Measurements from ENCODE around the gene PRR36.

DNA sequence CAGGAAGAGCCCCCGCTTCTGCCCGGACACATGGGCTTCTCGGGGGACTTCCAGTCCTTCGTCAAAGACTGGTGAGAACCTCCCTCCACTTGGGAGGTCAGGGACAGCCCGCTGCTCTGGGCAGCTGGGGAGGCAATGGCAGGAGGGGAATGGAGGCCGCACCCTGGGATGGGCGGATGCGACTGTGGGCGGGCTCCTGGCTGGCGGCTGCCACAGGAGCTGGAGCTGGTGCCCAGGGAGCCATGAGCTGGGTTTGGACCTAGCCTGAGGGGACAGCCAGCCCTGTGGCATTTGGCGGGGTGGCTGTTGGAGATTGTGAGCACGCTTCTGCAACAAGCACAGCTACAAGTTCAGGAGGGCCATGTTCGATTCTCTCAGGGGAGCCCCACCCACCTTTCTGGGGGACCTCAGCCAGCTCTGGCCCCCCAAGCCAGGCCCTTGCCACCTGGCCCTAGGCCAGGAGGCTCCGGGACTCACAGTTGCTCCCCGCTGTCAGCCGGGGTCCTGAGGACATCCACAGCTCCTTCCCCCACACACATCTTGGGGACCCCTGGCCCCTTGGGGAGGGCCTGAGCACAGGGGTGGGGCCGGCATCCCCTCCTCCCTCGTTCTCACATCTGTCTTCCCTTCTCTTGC, 37.4 kb upstream of the PRR36 start:
- TF ChIP-seq, protein P1, sequence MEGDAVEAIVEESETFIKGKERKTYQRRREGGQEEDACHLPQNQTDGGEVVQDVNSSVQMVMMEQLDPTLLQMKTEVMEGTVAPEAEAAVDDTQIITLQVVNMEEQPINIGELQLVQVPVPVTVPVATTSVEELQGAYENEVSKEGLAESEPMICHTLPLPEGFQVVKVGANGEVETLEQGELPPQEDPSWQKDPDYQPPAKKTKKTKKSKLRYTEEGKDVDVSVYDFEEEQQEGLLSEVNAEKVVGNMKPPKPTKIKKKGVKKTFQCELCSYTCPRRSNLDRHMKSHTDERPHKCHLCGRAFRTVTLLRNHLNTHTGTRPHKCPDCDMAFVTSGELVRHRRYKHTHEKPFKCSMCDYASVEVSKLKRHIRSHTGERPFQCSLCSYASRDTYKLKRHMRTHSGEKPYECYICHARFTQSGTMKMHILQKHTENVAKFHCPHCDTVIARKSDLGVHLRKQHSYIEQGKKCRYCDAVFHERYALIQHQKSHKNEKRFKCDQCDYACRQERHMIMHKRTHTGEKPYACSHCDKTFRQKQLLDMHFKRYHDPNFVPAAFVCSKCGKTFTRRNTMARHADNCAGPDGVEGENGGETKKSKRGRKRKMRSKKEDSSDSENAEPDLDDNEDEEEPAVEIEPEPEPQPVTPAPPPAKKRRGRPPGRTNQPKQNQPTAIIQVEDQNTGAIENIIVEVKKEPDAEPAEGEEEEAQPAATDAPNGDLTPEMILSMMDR (IDR thresholded peaks at IDR 0.05), result no peak
- no peak for TF ChIP-seq EZH2 (IDR thresholded peaks at IDR 0.05; ENCODE audit: borderline replicate concordance, insufficient read depth, low read depth, low read length, poor library complexity, severe bottlenecking)
